ENCODE results near the gene AMPD3.

DNA sequence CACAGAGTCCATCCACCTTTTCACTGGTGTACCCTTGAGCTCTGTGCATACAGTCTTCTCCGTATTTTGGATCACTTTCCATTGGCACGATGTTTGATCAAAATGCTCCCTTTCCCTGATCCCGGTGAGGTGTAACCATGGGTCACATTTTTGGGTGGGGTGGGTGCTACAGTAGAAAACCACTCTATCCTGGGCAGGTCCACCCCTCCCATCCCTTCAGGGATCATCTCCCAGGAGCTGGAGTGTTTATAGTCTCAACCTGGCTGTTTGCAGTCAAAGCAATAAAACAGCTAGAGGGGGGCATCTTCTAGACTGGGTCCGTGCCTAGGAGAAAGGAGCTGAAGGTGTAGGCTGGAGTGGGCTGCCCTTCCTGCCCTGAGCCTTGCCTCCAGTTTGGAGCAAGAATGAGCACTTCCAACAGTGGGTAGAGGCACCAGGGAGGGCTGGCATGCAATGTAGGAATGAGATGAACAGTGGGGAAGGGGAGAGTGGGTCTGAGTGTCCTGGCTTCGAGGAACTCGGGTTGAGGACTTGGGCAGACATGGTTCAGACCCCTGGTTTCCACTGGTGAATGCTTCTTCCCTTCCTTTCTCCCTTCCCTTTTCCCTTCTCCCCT lies 47.1 kb downstream of the AMPD3 start:
- TF ChIP-seq, protein P1, sequence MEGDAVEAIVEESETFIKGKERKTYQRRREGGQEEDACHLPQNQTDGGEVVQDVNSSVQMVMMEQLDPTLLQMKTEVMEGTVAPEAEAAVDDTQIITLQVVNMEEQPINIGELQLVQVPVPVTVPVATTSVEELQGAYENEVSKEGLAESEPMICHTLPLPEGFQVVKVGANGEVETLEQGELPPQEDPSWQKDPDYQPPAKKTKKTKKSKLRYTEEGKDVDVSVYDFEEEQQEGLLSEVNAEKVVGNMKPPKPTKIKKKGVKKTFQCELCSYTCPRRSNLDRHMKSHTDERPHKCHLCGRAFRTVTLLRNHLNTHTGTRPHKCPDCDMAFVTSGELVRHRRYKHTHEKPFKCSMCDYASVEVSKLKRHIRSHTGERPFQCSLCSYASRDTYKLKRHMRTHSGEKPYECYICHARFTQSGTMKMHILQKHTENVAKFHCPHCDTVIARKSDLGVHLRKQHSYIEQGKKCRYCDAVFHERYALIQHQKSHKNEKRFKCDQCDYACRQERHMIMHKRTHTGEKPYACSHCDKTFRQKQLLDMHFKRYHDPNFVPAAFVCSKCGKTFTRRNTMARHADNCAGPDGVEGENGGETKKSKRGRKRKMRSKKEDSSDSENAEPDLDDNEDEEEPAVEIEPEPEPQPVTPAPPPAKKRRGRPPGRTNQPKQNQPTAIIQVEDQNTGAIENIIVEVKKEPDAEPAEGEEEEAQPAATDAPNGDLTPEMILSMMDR (conservative IDR thresholded peaks at IDR 0.05), result no peak
- no peak for TF ChIP-seq EZH2 (IDR thresholded peaks at IDR 0.05; ENCODE audit: low read depth)
